ENCODE measurements around the gene DCK.

DCK gene

GRCh38 chr4:70993181-70994068 is at the start of gene DCK:
Gene DCK, plus strand, starts transcription at chr4:70993649. Its CDS starts 187 bp downstream, at chr4:70993836.
- peak; percentile 69 for DNase-seq (ENCODE audit: low read depth, low spot score)

GRCh38 chr4:70945046-70945445 is 48.4 kb upstream of the DCK start:
- DNase-seq (ENCODE audit: low read depth, low spot score), result no peak

- DNase-seq (ENCODE audit: low read depth, low spot score), result no peak
Measured at GRCh38 chr4:70945452-70946055, 47.9 kb upstream of the DCK start.

GRCh38 chr4:70946939-70947338 is 46.5 kb upstream of the DCK start:
- DNase-seq (ENCODE audit: low read depth, low spot score), result no peak

GRCh38 chr4:70948665-70949260 is 44.7 kb upstream of the DCK start:
- no peak for DNase-seq (ENCODE audit: low read depth, low spot score)

GRCh38 chr4:70954032-70954431 is 39.4 kb upstream of the DCK start:
- no peak for DNase-seq (ENCODE audit: low read depth, low spot score)

GRCh38 chr4:70956549-70957210 is 36.8 kb upstream of the DCK start:
- no peak for DNase-seq (ENCODE audit: low read depth, low spot score)

GRCh38 chr4:70958681-70959080 is 34.8 kb upstream of the DCK start:
- DNase-seq (ENCODE audit: low read depth, low spot score), result no peak

- DNase-seq (ENCODE audit: low read depth, low spot score), result no peak
Measured at GRCh38 chr4:70969076-70969475, 24.4 kb upstream of the DCK start.

GRCh38 chr4:70976252-70976651 is 17.2 kb upstream of the DCK start:
- no peak for DNase-seq (ENCODE audit: low read depth, low spot score)

- no peak for DNase-seq (ENCODE audit: low read depth, low spot score)
Measured at GRCh38 chr4:70979445-70980008, 13.9 kb upstream of the DCK start.

- no peak for DNase-seq (ENCODE audit: low read depth, low spot score)
Measured at GRCh38 chr4:70980196-70980595, 13.3 kb upstream of the DCK start.

- DNase-seq (ENCODE audit: low read depth, low spot score), result no peak
Measured at GRCh38 chr4:70984106-70984505, 9.3 kb upstream of the DCK start.

- DNase-seq (ENCODE audit: low read depth, low spot score), result no peak
Measured at GRCh38 chr4:70984589-70984988, 8.9 kb upstream of the DCK start.

GRCh38 chr4:70991596-70991995 is 1.9 kb upstream of the DCK start:
- DNase-seq (ENCODE audit: low read depth, low spot score), result no peak

- no peak for DNase-seq (ENCODE audit: low read depth, low spot score)
Measured at GRCh38 chr4:70992391-70992881, 1.0 kb upstream of the DCK start.

GRCh38 chr4:70994069-70994366 is 569 bp downstream of the DCK start:
- DNase-seq (ENCODE audit: low read depth, low spot score), result no peak

GRCh38 chr4:70994387-70995099 is 1.1 kb downstream of the DCK start:
- DNase-seq (ENCODE audit: low read depth, low spot score), result no peak

GRCh38 chr4:70996018-70996360 is 2.5 kb downstream of the DCK start:
- no peak for DNase-seq (ENCODE audit: low read depth, low spot score)

GRCh38 chr4:70997036-70997435 is 3.6 kb downstream of the DCK start:
- DNase-seq (ENCODE audit: low read depth, low spot score), result no peak

- DNase-seq (ENCODE audit: low read depth, low spot score), result no peak
Measured at GRCh38 chr4:70997546-70997945, 4.1 kb downstream of the DCK start.

Data from activated naive CD8-positive, alpha-beta T cell treated with anti-CD3 and anti-CD28 coated beads, Interleukin-2, amount 50 U/mL, for 16 hours (primary cell).